Lung microvascular endothelial cell (primary cell): Measurements from ENCODE around the gene LRRC7. TPM values are rescaled to one million over a fixed set of nuclear protein-coding genes. Genes with fewer than 3 reads are reported as not detected.

Source experiments
- DNase-seq, 2 donors: peaks; one replicate each; pipeline versions ENCODE4 v3.0.0 to v3.0.0-alpha.2; 2010; ENCODE audit warnings: low read depth in 2 of 2
- total RNA-seq: library from RNA; depleted of rRNA; stranded (reverse); fragments of >200 nt; gene quantifications from 2 replicates; pipeline ENCODE4 v1.2.1, GENCODE V29; 2014

The LRRC7 gene
- under 0.01 and 0.22 TPM in 2 replicates for total RNA-seq

GRCh38 chr1:69567652-69568420 is at the start of gene LRRC7:
TSS of gene LRRC7 (plus strand) at chr1:69567922. CDS start at chr1:69568640, 718 bp downstream.
- DNase-seq, result peak; percentile 5 to 27

GRCh38 chr1:69519006-69519405 is 48.7 kb upstream of the LRRC7 start:
- DNase-seq, result no peak

- DNase-seq, result no peak
Measured at GRCh38 chr1:69520326-69520725, 47.4 kb upstream of the LRRC7 start.

GRCh38 chr1:69523032-69523431 is 44.7 kb upstream of the LRRC7 start:
- no peak for DNase-seq

GRCh38 chr1:69523461-69523860 is 44.3 kb upstream of the LRRC7 start:
- no peak for DNase-seq

- DNase-seq, result no peak
Measured at GRCh38 chr1:69524015-69524414, 43.7 kb upstream of the LRRC7 start.

GRCh38 chr1:69527273-69527672 is 40.4 kb upstream of the LRRC7 start:
- no peak for DNase-seq

GRCh38 chr1:69528376-69528775 is 39.3 kb upstream of the LRRC7 start:
- DNase-seq, result no peak

- DNase-seq, result no peak
Measured at GRCh38 chr1:69533343-69533742, 34.4 kb upstream of the LRRC7 start.

GRCh38 chr1:69534829-69535228 is 32.9 kb upstream of the LRRC7 start:
- no peak for DNase-seq

GRCh38 chr1:69535490-69535889 is 32.2 kb upstream of the LRRC7 start:
- no peak for DNase-seq

GRCh38 chr1:69540052-69540451 is 27.7 kb upstream of the LRRC7 start:
- no peak for DNase-seq

- DNase-seq, result no peak
Measured at GRCh38 chr1:69551476-69552324, 16.0 kb upstream of the LRRC7 start.

GRCh38 chr1:69553726-69554125 is 14.0 kb upstream of the LRRC7 start:
- no peak for DNase-seq

- peak in 1 of 2 donors; percentile 0 for DNase-seq
Measured at GRCh38 chr1:69568421-69569174, 876 bp downstream of the LRRC7 start.

- no peak for DNase-seq
Measured at GRCh38 chr1:69569175-69569541, 1.4 kb downstream of the LRRC7 start.

GRCh38 chr1:69569576-69570328 is 2.0 kb downstream of the LRRC7 start:
- peak in 1 of 2 donors; percentile 3 for DNase-seq

GRCh38 chr1:69570356-69570755 is 2.6 kb downstream of the LRRC7 start:
- no peak for DNase-seq

GRCh38 chr1:69572921-69573320 is 5.2 kb downstream of the LRRC7 start:
- DNase-seq, result no peak

- DNase-seq, result no peak
Measured at GRCh38 chr1:69573911-69574310, 6.2 kb downstream of the LRRC7 start.

- no peak for DNase-seq
Measured at GRCh38 chr1:69585666-69586065, 17.9 kb downstream of the LRRC7 start.
